NB4 (cell line): Measurements from ENCODE around the gene BMPR1B.
"Not testable (repeated sequence)": the region's sequence is repeated elsewhere in the genome, so short reads cannot be mapped to it uniquely, and the experiment has no call there.

Source experiments
- DNase-seq: peaks from one replicate; pipeline ENCODE4 v3.0.0; 2010; ENCODE audit warnings: low read depth
- H3K4me3 ChIP-seq: one replicate; pipeline ENCODE4 v1.5.1; 2011; ENCODE audit warnings: mild to moderate bottlenecking, low read depth, low read length, moderate library complexity
- MYC ChIP-seq: IDR thresholded peaks from 2 replicates; pipeline ENCODE4 v1.6.1; 2011; ENCODE audit warnings: low read depth, low read length
- POLR2A ChIP-seq: IDR thresholded peaks from 2 replicates; pipeline ENCODE4 v1.6.1; 2011; ENCODE audit warnings: mild to moderate bottlenecking; ENCODE audit not compliant: insufficient read length; ENCODE audit errors: extremely low read depth
- TF ChIP-seq, protein P1 (sequence below): IDR thresholded peaks from 2 replicates; pipeline ENCODE4 v1.6.1; 2011; ENCODE audit warnings: low read depth, low read length
- TF ChIP-seq, protein P2 (sequence below): IDR thresholded peaks from one replicate; pipeline ENCODE4 v1.5.1; 2012; ENCODE audit warnings: low read depth, low read length

BMPR1B gene

DNA sequence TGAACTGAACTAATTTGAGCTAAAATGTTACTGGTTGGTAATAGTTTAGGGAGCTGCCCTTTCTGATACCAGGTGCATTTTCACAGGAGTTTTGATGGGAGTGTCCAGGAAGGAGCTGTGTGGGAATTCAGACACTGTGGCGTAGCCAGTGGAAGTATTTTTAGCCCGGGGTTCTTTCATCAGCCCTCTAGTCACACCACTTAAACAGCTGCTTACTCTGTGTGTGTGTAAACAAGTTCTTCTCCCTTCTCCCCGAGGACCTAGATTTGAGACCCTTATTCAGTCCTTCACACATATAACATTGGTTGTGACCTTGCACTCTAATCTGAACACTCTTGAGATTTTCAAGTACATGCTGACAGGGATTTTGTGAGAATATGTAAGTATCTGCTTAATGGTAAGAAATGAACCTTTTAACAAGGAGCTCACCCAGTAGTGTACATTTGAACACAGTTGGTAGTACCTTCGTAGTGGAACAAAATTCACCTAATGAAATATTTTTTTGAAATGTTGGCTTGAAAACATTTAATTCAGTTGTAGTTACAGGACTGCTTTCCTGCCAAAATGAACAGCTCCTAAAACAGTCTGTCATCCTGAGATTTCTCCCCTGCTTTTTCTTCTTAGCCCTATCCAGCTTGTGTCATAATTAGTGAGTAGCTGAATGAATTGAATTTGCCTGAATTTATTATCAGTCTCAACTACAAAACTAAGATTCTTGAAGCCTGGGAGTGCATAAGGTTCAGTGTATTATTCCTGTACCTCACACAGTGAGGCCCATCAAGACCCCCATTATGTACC, 61.8 kb downstream of the BMPR1B start:
- no peak for DNase-seq
- no peak for TF ChIP-seq MYC
- TF ChIP-seq, protein P1, sequence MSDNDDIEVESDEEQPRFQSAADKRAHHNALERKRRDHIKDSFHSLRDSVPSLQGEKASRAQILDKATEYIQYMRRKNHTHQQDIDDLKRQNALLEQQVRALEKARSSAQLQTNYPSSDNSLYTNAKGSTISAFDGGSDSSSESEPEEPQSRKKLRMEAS: no peak
- no peak for TF ChIP-seq POLR2A
- TF ChIP-seq, protein P2, sequence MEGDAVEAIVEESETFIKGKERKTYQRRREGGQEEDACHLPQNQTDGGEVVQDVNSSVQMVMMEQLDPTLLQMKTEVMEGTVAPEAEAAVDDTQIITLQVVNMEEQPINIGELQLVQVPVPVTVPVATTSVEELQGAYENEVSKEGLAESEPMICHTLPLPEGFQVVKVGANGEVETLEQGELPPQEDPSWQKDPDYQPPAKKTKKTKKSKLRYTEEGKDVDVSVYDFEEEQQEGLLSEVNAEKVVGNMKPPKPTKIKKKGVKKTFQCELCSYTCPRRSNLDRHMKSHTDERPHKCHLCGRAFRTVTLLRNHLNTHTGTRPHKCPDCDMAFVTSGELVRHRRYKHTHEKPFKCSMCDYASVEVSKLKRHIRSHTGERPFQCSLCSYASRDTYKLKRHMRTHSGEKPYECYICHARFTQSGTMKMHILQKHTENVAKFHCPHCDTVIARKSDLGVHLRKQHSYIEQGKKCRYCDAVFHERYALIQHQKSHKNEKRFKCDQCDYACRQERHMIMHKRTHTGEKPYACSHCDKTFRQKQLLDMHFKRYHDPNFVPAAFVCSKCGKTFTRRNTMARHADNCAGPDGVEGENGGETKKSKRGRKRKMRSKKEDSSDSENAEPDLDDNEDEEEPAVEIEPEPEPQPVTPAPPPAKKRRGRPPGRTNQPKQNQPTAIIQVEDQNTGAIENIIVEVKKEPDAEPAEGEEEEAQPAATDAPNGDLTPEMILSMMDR: no peak
- no peak overlapping the region for H3K4me3 ChIP-seq

DNA sequence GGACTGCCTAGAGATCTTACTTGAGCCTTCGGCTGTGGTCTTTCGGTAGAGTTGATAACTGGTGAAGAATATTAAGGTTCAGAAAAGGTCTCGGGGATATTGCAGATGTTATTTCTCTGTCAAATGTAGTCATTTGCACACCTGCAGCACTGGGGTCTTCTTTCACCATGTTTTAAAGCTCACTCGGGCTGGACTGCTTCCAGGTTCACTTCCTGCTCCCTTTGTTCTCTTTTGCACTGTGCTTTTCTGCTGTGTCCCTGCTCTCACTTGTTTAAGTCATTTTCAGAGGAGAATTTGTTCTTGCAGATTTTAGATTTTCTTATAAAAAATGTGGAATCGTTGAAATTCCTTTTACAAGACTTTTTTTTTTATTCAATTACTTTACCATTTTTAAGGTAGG, 68.5 kb downstream of the BMPR1B start:
- DNase-seq: no peak
- H3K4me3 ChIP-seq: no peak overlapping the region
- TF ChIP-seq, protein P2: no peak

DNA sequence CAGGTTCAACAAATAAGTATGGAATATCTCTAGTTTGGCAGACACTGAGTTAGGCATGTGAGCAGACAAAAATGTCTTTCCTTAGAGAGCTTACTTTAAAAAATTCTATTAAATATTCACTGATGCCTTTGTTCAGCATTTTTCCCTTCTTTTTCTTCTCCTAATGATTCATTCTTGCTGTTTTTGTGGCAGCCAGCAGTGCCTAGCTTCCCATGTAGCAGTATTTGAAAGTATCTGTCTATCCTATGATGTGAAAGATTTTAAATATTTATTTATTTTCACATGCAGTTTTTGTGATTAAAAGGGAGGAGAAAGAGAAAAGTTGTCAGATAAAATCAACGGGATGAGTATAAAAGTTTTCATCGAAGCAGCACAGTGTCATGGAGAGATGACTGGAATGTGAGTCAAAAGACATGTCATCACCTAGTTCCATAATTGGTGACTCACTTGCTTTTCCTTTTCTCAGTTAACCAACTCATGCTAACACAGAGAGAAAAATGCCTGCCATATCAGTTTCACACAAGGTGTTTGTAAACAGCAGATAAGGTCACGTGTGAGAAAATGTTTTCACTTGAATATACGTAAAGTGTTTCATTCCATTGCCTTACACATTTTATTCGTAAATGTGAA, 69.8 kb downstream of the BMPR1B start:
- H3K4me3 ChIP-seq: no peak overlapping the region
- no peak for DNase-seq
- TF ChIP-seq MYC (no peak), POLR2A (no peak)
- TF ChIP-seq, protein P2: no peak
- TF ChIP-seq, protein P1: no peak

DNA sequence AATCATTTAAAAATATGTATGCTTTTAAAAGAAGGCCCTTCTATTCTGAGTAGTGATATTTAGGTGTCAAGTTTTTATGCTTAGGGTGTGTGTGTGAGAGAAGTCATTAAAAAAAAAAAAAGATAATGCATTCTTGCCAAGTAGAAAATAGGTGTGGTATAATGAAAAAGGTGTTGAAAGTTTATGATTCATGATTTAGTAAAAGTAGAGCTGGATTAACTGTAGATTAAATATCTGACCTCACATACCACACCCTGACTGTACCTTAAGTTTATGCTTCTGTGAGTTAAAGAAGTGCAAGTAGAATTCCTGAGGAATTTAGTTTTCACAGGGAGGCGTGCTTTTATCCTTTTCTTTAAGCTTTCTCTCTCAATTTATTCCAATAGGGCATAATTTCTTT, 71.1 kb downstream of the BMPR1B start:
- H3K4me3 ChIP-seq: no peak overlapping the region
- no peak for DNase-seq
- no peak for TF ChIP-seq MYC
- TF ChIP-seq, protein P2: no peak
- TF ChIP-seq, protein P1: no peak
- TF ChIP-seq POLR2A: no peak

DNA sequence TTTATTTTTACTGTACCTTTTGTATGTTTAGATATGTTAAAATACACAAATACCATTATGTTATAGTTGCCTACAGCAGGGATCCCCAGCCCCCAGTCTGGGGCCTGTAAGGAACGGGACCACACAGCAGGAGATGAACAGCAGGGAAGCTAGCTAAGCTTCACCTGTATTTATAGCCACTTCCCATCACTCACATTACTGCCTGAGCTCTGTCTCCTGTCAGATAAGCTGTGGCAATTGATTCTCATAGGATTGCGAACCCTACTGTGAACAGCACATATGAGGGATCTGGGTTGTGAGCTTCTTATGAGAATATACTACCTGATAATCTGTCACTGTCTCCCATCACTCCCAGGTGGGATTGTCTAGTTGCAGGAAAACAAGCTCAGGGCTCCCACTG, 73.9 kb downstream of the BMPR1B start:
- TF ChIP-seq POLR2A (no peak), MYC (no peak)
- TF ChIP-seq, protein P1: no peak
- TF ChIP-seq, protein P2: no peak
- no peak for DNase-seq
- H3K4me3 ChIP-seq: no peak overlapping the region

DNA sequence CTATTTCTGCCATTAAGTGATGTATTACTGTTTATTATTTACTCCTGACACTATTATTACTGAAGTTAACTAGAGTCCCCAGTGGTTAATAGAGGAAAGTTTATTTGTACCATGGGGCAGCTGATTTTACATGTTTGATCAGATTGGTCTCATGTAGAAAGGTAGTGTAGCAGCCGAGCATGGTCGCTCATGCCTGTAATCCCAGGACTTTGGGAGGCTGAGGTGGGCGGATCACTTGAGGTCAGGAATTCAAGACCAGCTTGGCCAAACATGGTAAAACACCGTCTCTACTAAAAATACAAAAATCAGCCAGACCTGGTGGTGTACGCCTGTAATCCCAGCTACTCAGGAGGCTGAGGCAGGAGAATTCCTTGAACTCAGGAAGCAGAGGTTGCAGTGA, 74.6 kb downstream of the BMPR1B start:
- DNase-seq, H3K4me3 ChIP-seq: not testable (repeated sequence)
